ENCODE results near the gene SPACA4. TPM values are rescaled to one million over a fixed set of nuclear protein-coding genes. Genes with fewer than 3 reads are reported as not detected.
A peak's percentile ranks its signal among the peaks of the same experiment; 100 is the strongest.
"Not testable (repeated sequence)": the region's sequence is repeated elsewhere in the genome, so short reads cannot be mapped to it uniquely, and the experiment has no call there.

Gene SPACA4
- total RNA-seq, 3 donors from 2014 or later, result not detected

DNA sequence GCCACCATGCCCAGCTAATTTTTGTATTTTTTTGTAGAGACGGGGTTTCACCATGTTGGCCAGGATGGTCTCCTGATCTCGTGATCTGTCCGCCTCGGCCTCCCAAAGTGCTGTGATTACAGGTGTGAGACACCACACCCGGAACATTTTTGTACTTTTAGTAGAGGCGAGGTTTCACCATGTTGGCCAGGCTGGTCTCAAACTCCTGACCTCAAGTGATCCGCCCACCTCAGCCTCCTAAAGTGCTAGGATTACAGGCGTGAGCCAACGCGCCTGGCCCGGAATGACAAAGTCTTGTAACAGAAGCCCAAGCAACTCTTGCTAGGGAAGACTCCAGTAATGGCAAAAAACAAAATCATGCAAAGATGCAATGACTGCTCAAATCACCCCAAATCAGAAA lies 25.7 kb downstream of the SPACA4 start:
- H3K36me3 Mint-ChIP-seq (ENCODE audit: insufficient read depth); ATAC-seq; DNase-seq; H3K9me3 Mint-ChIP-seq; H3K4me3 Mint-ChIP-seq; H3K27me3 Mint-ChIP-seq (ENCODE audit: low read depth): not testable (repeated sequence)
- H3K4me1 Mint-ChIP-seq (ENCODE audit: low read depth), result peaks cover 35% of the 10 kb centered on the region

DNA sequence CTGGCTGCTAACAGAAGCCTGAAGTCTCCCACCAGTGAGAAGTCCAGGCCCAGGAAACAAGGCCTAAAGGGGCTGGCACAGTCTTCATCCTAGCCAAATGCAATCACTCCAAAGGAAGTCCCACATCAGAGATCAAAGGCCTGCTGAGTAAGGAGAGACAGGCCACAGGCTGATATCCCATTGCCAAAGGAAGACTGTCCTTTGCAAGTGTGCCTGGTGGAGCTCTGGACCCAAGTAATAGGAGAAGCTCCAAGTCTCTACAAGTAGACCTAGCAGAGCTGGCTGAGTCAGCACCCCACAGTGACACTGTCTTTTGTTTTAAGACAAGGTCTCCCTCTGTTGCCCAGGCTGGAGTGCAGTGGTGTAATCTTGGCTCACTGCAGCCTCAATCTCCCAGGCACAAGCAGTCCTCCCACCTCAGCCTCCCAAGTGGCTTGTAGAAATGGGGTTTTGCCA lies 26.2 kb downstream of the SPACA4 start:
- DNase-seq, result no peak
- peaks cover 10% of the 10 kb centered on the region for H3K36me3 Mint-ChIP-seq (ENCODE audit: insufficient read depth)
- ATAC-seq, result no peak

DNA sequence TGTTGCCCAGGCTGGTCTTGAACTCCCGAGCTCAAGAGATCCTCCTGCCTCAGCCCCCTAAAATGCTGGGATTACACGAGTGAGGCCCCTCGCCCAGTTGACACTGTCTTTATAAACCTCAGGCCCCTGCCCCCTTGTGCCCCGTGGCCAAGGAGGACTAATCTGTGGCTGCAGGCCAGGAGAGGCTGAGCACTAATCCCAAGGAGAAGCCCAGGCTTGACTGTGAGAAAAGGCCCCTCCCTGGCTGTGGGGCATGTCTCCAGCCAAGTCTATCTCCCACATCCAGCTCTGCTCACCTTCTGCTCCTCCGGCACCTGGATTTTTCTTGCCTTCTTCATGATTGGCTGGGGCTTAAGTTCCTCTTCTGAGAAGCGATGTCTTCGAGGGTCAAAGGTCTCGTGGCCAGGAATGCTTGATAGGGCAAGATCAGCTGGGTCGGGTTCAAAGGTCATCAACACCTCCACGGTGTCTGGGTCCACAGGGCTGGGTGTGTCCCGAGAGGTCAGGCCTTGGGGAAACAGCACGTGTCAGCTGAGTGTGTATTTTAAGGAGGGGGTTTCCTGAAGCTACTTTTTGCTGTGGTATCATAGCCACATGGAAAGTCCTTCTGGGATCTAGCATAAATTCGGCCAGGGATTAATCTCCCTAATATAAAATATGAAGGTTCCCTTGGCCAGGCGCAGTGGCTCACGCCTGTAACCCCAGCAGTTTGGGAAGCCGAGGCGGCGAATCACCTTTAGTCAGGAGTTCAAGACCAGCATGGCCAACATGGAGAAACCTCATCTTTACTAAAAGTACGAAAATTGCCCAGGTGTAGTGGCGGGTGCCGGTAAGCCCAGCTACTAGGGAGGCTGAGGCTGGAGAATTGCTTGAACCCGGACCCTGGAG lies 26.9 kb downstream of the SPACA4 start:
- Mint-ChIP-seq H3K4me1 (ENCODE audit: low read depth) (peaks cover 43% of the 10 kb centered on the region), H3K36me3 (ENCODE audit: insufficient read depth) (peaks cover 11% of the 10 kb centered on the region), H3K9me3 (no peaks in the 10 kb centered on the region), H3K4me3 (peak overlapping the region; percentile 37), H3K27me3 (ENCODE audit: low read depth) (no peaks in the 10 kb centered on the region)
- DNase-seq (no peak), ATAC-seq (no peak)

More for the DNA sequence above, 26.2 kb downstream of the SPACA4 start:
- H3K9me3 Mint-ChIP-seq, result no peaks in the 10 kb centered on the region
- H3K27me3 Mint-ChIP-seq (ENCODE audit: low read depth), result no peaks in the 10 kb centered on the region
- H3K4me1 Mint-ChIP-seq (ENCODE audit: low read depth), result peaks cover 37% of the 10 kb centered on the region
- no peak overlapping the region for H3K4me3 Mint-ChIP-seq

DNA sequence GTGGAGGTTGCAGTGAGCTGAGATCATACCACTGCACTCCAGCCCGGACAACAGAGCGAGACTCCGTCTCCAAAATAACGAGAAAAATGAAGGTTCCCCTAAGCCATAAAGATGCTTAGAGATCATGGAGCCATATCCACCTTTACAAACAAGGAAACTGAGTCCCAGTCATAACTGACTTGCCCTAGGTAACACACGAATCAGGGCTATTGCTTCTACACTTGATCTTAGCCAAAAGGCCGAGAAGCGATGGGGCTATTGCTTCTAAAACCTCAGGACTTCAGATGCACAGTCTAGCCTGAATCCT lies 27.4 kb downstream of the SPACA4 start:
- peak overlapping the region; percentile 77 for H3K4me3 Mint-ChIP-seq
- no peaks in the 10 kb centered on the region for H3K27me3 Mint-ChIP-seq (ENCODE audit: low read depth)
- ATAC-seq (no peak), DNase-seq (no peak)
- H3K4me1 Mint-ChIP-seq (ENCODE audit: low read depth), result peaks cover 46% of the 10 kb centered on the region
- H3K9me3 Mint-ChIP-seq, result no peaks in the 10 kb centered on the region
- H3K36me3 Mint-ChIP-seq (ENCODE audit: insufficient read depth), result peaks cover 14% of the 10 kb centered on the region

DNA sequence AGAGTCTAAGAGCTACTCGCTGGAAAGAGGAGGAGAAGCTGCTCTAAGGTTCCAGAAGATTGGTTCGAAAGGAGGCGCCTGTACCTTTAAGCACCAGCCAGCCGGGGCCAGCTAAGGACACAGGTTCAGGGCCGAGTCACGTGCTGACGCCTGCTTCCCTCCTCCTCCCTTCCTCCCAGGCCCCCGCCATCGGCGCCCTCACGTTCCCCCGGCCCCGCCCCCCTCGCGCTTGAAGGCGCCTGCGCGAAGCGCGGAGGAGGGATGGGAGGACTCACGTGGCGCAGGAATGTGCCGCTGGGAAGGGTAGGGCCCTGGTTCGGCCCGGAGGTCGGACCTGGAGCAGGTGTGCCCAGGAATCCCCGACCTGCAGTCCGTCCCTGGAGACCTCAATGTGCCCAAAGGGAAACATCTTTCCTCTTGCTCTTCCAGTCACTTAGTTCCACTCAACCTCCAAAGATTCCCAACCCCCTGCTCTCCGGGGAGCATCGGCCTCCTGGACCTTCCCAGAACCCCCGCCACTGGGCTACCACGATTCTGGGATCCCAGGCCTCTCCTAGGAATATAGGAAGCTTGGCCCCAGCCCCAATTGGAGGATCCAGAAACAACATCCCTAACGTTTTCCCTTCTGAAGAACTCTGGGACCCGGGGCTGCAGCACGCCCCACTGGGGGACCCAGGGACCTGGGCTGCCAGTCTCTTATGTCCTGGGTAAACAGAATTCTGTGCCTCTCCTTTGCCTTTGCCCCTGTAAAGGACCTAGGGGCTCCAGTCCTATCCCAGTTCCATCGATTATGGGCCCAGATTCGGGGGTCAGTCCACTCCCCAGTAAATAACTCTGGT lies 28.1 kb downstream of the SPACA4 start:
- Mint-ChIP-seq H3K9me3 (no peaks in the 10 kb centered on the region), H3K4me3 (peak overlapping the region; percentile 77), H3K36me3 (ENCODE audit: insufficient read depth) (peaks cover 12% of the 10 kb centered on the region), H3K27me3 (ENCODE audit: low read depth) (no peaks in the 10 kb centered on the region), H3K4me1 (ENCODE audit: low read depth) (peaks cover 51% of the 10 kb centered on the region)
- DNase-seq (peak; percentile 90), ATAC-seq (peak; percentile 36 to 39)

DNA sequence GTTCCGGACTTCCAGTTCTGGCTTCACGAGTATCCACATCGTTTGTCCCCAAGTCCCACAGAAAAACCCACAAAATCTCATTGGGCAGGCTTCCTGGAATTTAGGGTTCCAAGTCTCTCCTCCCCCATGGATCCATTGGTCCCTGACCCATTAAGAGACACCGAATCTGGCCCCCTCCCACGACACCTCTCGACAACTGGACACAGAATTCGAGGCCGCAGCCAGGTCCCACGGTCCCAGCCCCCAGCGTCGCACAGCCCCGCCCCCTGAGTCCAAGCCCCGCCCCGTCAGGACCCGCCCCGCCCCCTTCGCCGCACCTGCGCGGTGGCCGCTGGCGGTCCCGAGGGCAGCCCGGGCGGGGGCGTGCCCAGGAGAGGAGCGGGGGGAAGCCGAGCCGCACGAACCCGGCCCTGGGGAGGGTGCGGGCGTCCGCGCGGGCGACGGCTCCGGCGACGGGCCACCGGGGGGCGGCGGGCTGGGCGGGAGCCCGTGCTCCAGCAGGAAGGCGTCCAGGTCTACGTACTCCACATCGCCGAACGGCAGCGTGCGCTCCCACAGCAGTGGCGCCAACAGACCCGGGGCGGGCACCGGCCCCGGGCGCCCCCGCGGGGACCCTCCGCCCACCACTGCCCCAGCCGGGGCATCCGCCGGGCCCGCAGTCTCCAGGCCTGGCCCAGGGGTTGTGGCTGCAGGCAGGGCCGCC lies 28.9 kb downstream of the SPACA4 start:
- H3K4me1 Mint-ChIP-seq (ENCODE audit: low read depth), result peaks cover 56% of the 10 kb centered on the region
- H3K4me3 Mint-ChIP-seq, result peak overlapping the region; percentile 88
- no peaks in the 10 kb centered on the region for H3K9me3 Mint-ChIP-seq
- H3K27me3 Mint-ChIP-seq (ENCODE audit: low read depth), result no peaks in the 10 kb centered on the region
- peaks cover 8% of the 10 kb centered on the region for H3K36me3 Mint-ChIP-seq (ENCODE audit: insufficient read depth)
- peak; percentile 12 to 14 for ATAC-seq
- DNase-seq, result peak; percentile 71

DNA sequence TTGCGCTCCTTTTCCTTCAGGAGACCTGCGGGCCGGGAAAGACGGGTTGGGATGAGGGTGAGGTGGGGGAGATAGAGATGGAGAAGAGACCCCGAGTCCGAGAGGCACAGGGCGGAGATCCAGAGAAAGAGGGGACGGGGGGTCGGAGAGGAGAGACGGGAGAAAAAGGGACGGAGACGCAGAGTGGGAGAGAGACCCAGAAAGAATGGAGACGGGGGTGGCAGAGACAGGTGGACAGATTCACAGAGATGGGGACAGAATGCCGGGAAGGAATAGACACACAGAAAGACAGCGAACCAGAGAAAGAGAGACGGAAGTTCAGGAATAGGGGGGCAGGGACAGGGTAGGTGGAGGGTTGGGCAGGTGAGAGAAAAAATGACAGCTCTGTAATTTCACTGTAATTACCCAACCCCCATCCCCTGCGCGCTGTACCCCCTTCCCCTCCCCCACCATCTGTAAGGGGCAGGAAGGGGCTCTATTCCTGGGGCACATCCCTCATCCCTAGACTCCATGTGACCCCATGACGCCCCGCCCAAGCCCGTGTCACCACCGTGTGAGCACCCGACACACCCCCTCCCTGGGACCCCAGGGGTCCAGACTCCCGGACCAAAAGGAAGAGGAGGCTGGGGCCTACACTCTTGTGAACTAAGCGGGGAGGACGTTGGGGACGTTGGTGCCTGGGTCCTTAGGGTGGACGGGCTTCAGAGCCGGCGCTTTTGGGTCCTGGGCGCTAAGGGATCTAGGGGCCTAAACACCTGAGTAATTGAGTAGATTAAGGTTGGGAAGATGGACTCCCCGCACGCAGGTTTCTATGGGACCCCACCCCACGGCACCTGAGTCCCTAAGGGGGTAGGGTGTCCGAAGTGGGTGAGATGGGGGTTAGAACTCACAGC lies 29.7 kb downstream of the SPACA4 start:
- ATAC-seq (no peak), DNase-seq (no peak)
- Mint-ChIP-seq H3K9me3 (no peaks in the 10 kb centered on the region), H3K36me3 (ENCODE audit: insufficient read depth) (peaks cover 8% of the 10 kb centered on the region), H3K27me3 (ENCODE audit: low read depth) (no peaks in the 10 kb centered on the region), H3K4me3 (peak overlapping the region; percentile 88), H3K4me1 (ENCODE audit: low read depth) (peaks cover 56% of the 10 kb centered on the region)

DNA sequence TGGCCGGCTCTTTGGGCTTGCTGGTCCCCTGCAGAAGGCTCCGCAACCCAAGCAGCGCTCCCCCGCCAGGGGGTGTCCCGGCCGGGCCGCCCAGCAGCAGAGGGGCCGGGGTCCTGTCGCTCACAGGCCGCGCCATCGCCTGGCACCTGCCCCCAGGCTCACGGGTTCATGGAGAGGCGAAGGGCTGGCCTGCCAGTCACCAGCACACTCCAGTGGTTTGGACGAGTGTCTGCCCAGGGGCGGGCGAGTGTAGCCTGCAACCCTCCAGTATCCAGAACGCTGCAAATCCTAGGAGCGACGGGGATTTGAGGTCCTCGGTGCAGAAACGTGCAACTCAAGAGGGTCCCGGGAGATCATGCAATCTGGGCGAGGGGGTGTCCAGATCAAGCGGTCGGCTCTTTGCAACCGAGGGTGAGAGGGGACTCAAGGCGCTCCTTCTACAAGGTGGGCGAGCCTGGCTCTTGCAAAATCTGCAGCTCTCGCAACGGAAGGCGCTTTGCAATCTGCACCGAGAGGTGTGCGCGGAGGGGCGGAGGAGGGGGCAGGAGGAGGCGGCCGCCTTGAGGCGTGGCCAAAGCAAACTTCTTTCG lies 30.4 kb downstream of the SPACA4 start, which contains the start of gene DBP:
Gene DBP, minus strand, starts transcription at position 521 of the 590 bp plus-strand sequence. Its CDS starts 385 bp downstream, at position 136.
- Mint-ChIP-seq H3K4me1 (ENCODE audit: low read depth) (peaks cover 53% of the 10 kb centered on the region), H3K9me3 (no peaks in the 10 kb centered on the region), H3K36me3 (ENCODE audit: insufficient read depth) (peaks cover 8% of the 10 kb centered on the region), H3K27me3 (ENCODE audit: low read depth) (no peaks in the 10 kb centered on the region), H3K4me3 (peak within 1 kb of the TSS; percentile 88)
- DNase-seq (no peak), ATAC-seq (no peak)

DNA sequence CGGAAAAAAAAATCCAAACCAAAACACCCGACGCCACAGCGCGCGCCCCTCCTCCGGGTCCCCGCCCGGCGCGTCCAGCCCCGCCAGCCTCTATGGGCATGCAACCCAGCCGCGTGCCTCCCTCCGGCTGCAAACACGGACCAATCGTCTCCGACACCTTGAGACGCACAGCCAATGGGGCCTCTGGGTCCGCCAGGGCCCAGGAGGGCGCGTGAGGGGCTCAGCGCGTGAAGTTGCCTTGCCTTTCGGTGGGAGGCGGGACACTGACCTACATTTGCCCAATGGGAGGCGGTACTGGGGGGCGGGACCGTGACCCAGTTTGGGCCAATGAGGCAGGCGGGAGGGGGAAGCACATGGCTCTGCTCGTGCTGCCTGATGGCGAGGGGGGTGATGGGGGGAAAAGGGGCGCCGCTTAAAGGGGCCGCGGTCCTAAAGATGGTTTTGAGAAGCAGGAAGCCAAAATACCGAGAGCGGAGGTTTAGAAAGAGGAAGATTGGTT lies 31.0 kb downstream of the SPACA4 start:
- Mint-ChIP-seq H3K36me3 (ENCODE audit: insufficient read depth) (peaks cover 6% of the 10 kb centered on the region), H3K9me3 (no peaks in the 10 kb centered on the region), H3K4me1 (ENCODE audit: low read depth) (peaks cover 51% of the 10 kb centered on the region), H3K27me3 (ENCODE audit: low read depth) (no peaks in the 10 kb centered on the region), H3K4me3 (peak overlapping the region; percentile 88)
- DNase-seq (peak; percentile 99), ATAC-seq (peak; percentile 78)

DNA sequence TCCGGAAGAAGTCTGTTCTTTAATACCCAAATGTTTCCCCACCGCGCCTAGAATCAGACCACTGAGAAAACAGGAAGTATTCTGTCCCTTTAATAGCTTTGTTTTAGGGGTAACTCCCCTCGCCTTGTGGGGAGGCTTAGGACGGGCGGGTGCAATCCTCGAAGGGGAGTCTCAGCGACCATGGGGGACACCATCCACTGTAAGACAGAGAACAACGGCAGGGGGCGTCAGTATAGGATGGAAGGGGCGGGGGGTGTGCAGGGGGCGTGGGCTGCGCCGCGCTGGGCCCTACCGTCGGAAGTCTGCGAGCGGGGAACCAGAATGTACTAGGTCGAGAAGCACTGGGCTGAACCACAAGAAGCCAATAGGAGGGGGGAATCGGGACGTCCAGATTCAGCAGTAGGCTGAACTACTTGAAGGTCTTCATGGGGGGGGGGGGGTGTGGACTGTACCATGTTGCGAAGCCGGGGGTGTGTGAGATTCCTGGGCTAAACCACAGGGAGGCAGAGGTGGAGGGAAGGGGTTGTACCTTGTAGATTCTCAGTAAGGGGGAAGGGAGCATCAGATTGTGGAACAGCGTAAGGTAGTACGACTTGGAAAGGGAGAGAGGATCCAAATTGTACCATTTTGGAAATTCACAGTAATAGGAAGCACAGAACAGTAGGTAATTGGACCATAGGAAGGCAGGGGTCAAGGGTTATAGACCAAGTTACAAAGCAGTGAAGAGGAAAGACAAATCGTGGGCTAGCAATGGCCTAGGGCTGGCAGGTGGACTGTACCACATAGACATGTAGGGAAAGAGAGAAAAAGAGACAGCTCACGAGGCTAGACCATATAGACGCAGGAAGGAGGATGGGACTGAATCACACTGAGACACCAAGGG lies 31.6 kb downstream of the SPACA4 start:
- DNase-seq (peak; percentile 76), ATAC-seq (peak; percentile 41 to 46)
- Mint-ChIP-seq H3K4me1 (ENCODE audit: low read depth) (peaks cover 50% of the 10 kb centered on the region), H3K9me3 (no peaks in the 10 kb centered on the region), H3K36me3 (ENCODE audit: insufficient read depth) (peaks cover 5% of the 10 kb centered on the region), H3K27me3 (ENCODE audit: low read depth) (no peaks in the 10 kb centered on the region), H3K4me3 (peak overlapping the region; percentile 88)

DNA sequence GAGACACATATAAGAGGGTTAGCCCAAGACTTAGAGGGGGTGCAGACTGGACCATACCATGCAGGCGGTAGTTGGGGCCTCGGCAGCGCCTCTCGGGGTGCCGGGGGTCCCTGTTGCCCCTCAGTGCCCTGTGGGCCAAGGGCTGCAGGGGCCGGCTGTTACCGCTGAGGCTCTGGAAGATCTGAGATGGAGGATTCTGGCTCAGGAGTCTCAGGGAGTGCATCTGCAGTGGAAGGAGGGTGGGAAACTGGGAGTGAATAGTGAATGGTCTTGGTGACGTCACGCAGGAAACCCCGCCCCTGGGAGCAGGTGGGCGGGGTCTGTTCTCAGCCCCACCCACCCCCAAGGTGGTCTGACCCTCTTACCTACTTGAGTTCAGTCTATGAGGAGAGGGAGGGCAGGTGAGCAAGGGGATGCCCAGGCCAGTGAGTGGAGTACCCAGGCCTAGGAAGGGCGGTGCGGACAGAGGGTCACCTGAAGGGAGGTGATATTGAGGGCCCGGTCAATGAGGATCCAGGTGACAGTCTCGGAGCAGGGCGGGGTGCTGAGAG lies 32.4 kb downstream of the SPACA4 start:
- no peaks in the 10 kb centered on the region for H3K9me3 Mint-ChIP-seq
- H3K4me1 Mint-ChIP-seq (ENCODE audit: low read depth), result peaks cover 43% of the 10 kb centered on the region
- H3K4me3 Mint-ChIP-seq, result peak overlapping the region; percentile 88
- ATAC-seq (no peak), DNase-seq (no peak)
- peaks cover 5% of the 10 kb centered on the region for H3K36me3 Mint-ChIP-seq (ENCODE audit: insufficient read depth)
- H3K27me3 Mint-ChIP-seq (ENCODE audit: low read depth), result no peaks in the 10 kb centered on the region

Data from activated T-cell treated with anti-CD3 and anti-CD28 coated beads, Interleukin-2, amount 50 U/mL, for 4 hours (primary cell).